Right cardiac atrium (tissue), 5 donors: ENCODE results near the gene MARK3. TPM values are rescaled to one million over a fixed set of nuclear protein-coding genes. Genes with fewer than 3 reads are reported as not detected.

ENCODE experiments used
- ATAC-seq, 2 donors: fragments of 200-7000 bp; cut with Tn5 transposase; one replicate each; pipeline versions ENCODE4 v1.8.0 to v1.9.1; 2020; ENCODE audit warnings: moderate library complexity in 2 of 2, mild to moderate bottlenecking in 1 of 2
- DNase-seq, 3 donors: peaks; one replicate each; pipeline ENCODE4 v3.0.0-alpha.2; 2020
- H3K27ac ChIP-seq: one replicate; pipeline ENCODE4 v1.5.1; 2013; ENCODE audit warnings: mild to moderate bottlenecking, low read length, control low read depth, moderate library complexity
- H3K27me3 ChIP-seq: one replicate; pipeline ENCODE4 v1.6.1; 2013; ENCODE audit not compliant: control insufficient read depth, insufficient read depth
- H3K4me1 ChIP-seq: one replicate; pipeline ENCODE4 v1.6.1; 2013; ENCODE audit warnings: low read length; ENCODE audit not compliant: control insufficient read depth, insufficient read depth
- H3K4me3 ChIP-seq: one replicate; pipeline ENCODE4 v1.5.1; 2013; ENCODE audit warnings: low read length, control low read depth
- H3K9me3 ChIP-seq: one replicate; pipeline ENCODE4 v1.6.1; 2013; ENCODE audit warnings: low read length; ENCODE audit not compliant: control insufficient read depth
- WGBS: extraction: QIAGEN DNeasy Blood & Tissue Kit; methylation state at CpG from one replicate; pipeline ENCODE4 v1.1.7; 2013; 5-methylcytosine and 5-hydroxymethylcytosine counted together
- intact Hi-C, 4 donors: fragments of 100-400 bp; cut with DNase I; formaldehyde crosslinking; loops; one replicate each; pipeline versions ENCODE4 v1.11.0 to v1.14.0; 2022 to 2023
- polyA plus RNA-seq: library from polyadenylated mRNA; stranded (reverse); fragments of 200-250 nt; gene quantifications from one replicate; pipeline ENCODE4 v1.2.3, GENCODE V29; 2013
- total RNA-seq, 4 donors: library from RNA; stranded (reverse); fragmentation: NEBNext Ultra II Directional; extraction: Animal tissue kit (Norgen Biotek cat#: 25700); gene quantifications; one replicate each; pipeline ENCODE4 v1.2.1, GENCODE V29; 2021
- donor health status: healthy with polysubstance abuse.
- donor health status: DM: no; HTN: yes; CAD: no.
- donor health status: DM: no; HTN: no; CAD: no.
- donor health status: DM: no; HTN: yes; CAD: no; lungs with severe emphysema.
- donor health status: DM: yes; HTN: yes; CAD: no.

The MARK3 gene
- total and polyA plus RNA-seq, 5 donors: 79.4 to 105 (median 92.9) TPM

DNA sequence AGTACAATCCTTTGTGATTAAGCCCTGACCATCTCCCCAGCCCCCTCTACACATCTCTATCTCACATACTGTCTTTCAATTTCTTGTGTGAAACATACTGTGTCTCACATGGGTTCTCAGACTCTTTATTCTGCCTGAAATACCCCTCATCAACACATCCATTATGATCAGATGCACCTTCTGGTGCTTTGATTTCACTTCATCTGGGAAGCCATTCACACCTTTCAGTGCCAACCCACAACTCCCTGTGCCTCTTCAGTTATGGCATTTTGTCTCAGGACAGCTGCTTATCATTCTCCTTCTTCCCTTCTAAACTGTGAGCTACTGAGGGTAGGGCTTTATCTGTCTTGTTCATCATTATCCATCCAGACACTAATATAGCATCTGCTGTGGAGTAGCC, 78.6 kb downstream of the MARK3 start:
- intact Hi-C loops: no loop called here
- H3K4me1 ChIP-seq: no peaks in the 10 kb centered on the region
- DNase-seq: no peak
- no peak for ATAC-seq
- no peak overlapping the region for H3K4me3 ChIP-seq
- no peaks in the 10 kb centered on the region for H3K9me3 ChIP-seq
- no peaks in the 10 kb centered on the region for H3K27me3 ChIP-seq
- H3K27ac ChIP-seq: no peak overlapping the region

DNA sequence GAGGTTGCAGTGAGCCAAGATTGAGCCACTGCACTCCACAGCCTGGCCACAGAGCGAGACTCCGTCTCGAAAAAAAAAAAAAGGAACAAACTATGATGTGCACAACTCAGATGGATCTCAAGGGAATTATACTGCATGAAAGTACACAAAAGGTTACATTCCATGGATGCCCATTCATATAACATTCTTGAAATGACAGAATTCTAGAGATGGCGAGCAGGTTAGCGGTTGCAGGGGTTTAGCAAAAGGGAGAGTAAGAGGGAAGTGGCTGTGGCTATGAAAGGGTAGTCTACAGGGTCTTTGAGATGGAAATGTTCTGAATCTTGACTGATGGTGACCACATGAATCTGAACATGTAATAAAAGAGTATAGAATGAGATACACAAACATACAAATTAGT, 87.7 kb downstream of the MARK3 start:
- DNase-seq (no peak), ATAC-seq (no peak)
- intact Hi-C loops: loop anchor here in 1 of 4 donors (10.0 kb wide), 1 partner anchor 128 kb away; no protein-coding TSS in a partner anchor
- Histone ChIP-seq H3K4me1 (no peaks in the 10 kb centered on the region), H3K9me3 (no peaks in the 10 kb centered on the region), H3K27ac (no peak overlapping the region), H3K27me3 (no peaks in the 10 kb centered on the region), H3K4me3 (no peak overlapping the region)
- 94% methylated on average over 5 of the region's 5 CpGs for WGBS

GRCh38 chr14:103474893-103475292, 89.7 kb downstream of the MARK3 start:
- Histone ChIP-seq H3K9me3 (no peaks in the 10 kb centered on the region), H3K27ac (no peak overlapping the region), H3K27me3 (no peaks in the 10 kb centered on the region), H3K4me3 (no peak overlapping the region), H3K4me1 (no peaks in the 10 kb centered on the region)
- WGBS: 90% methylated on average over 5 of the region's 5 CpGs
- intact Hi-C loops: loop anchor here in 1 of 4 donors (10.0 kb wide), 1 partner anchor 130 kb away; no protein-coding TSS in a partner anchor
- ATAC-seq (peak in 1 of 2 donors; percentile 41), DNase-seq (no peak)

GRCh38 chr14:103476065-103476464, 90.8 kb downstream of the MARK3 start:
- DNase-seq (no peak), ATAC-seq (no peak)
- intact Hi-C loops: loop anchor here in 1 of 4 donors (10.0 kb wide), 1 partner anchor 131 kb away; no protein-coding TSS in a partner anchor
- Histone ChIP-seq H3K27ac (no peak overlapping the region), H3K4me1 (no peaks in the 10 kb centered on the region), H3K4me3 (no peak overlapping the region), H3K9me3 (no peaks in the 10 kb centered on the region), H3K27me3 (no peaks in the 10 kb centered on the region)
- WGBS: 93% methylated on average over 3 of the region's 3 CpGs

DNA sequence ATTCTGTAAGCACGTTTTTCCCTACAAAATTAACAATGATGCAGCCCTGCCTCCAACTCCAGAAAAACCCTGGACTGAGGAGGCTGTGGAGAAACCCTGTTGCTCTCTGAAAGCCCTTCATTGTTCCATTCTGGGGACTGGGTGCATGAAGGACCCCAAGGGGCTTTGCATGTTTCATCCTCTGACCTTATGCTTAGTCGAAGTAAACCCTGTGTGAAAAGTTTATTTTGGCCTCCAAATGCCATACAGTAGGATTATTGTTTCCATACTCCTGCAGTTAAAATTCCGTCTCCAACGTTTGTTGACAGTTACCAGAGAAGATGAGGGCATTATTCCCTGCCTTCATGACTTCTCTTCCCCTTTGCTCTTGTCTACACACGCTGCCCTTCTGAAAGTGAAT, 91.4 kb downstream of the MARK3 start:
- H3K4me3 ChIP-seq: no peak overlapping the region
- H3K4me1 ChIP-seq: no peaks in the 10 kb centered on the region
- H3K27ac ChIP-seq: no peak overlapping the region
- DNase-seq (no peak), ATAC-seq (no peak)
- WGBS: 84% methylated on average over 5 of the region's 5 CpGs
- intact Hi-C loops: loop anchor here in 1 of 4 donors (10.0 kb wide), 1 partner anchor 132 kb away; no protein-coding TSS in a partner anchor
- H3K9me3 ChIP-seq: no peaks in the 10 kb centered on the region
- H3K27me3 ChIP-seq: no peaks in the 10 kb centered on the region

GRCh38 chr14:103480595-103480994, 95.4 kb downstream of the MARK3 start:
- no peak overlapping the region for H3K27ac ChIP-seq
- H3K9me3 ChIP-seq: no peaks in the 10 kb centered on the region
- H3K27me3 ChIP-seq: no peaks in the 10 kb centered on the region
- 68% methylated on average over 3 of the region's 3 CpGs for WGBS
- H3K4me1 ChIP-seq: no peaks in the 10 kb centered on the region
- H3K4me3 ChIP-seq: no peak overlapping the region
- ATAC-seq: no peak
- intact Hi-C loops: no loop called here
- DNase-seq: no peak

DNA sequence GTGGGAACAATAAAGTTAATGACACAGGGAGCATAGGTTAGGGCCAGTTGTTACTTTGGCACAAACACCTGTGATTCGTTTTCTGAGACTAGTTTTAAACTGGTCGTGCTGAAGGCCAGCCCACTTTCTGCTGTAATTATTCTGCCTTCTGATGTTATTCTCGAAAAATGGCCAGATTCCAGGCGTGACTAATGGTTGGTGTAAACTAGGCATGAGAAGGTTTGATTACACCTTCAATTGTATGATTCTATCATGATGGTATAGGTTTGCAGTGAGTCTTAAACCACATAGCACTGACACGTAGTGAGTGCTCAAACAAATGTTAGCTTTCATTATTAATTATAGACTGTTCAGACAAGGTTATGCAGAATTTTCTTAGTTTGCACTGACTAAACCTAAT, 98.4 kb downstream of the MARK3 start:
- H3K4me1 ChIP-seq: peaks cover 2% of the 10 kb centered on the region
- intact Hi-C loops: no loop called here
- no peak overlapping the region for H3K27ac ChIP-seq
- WGBS: 69% methylated on average over 5 of the region's 5 CpGs
- H3K9me3 ChIP-seq: no peaks in the 10 kb centered on the region
- DNase-seq (no peak), ATAC-seq (no peak)
- no peak overlapping the region for H3K4me3 ChIP-seq
- no peaks in the 10 kb centered on the region for H3K27me3 ChIP-seq

GRCh38 chr14:103485504-103485903, 100.3 kb downstream of the MARK3 start:
- Histone ChIP-seq H3K27ac (no peak overlapping the region), H3K4me1 (peaks cover 5% of the 10 kb centered on the region), H3K27me3 (no peaks in the 10 kb centered on the region), H3K4me3 (no peak overlapping the region), H3K9me3 (no peaks in the 10 kb centered on the region)
- 82% methylated on average over 2 of the region's 2 CpGs for WGBS
- ATAC-seq: no peak
- DNase-seq: no peak
- intact Hi-C loops: no loop called here

GRCh38 chr14:103488071-103488470, 102.9 kb downstream of the MARK3 start:
- Histone ChIP-seq H3K27ac (no peak overlapping the region), H3K27me3 (no peaks in the 10 kb centered on the region), H3K9me3 (no peaks in the 10 kb centered on the region), H3K4me3 (no peak overlapping the region), H3K4me1 (peaks cover 5% of the 10 kb centered on the region)
- intact Hi-C loops: no loop called here
- DNase-seq (no peak), ATAC-seq (no peak)
- 92% methylated on average over 6 of the region's 6 CpGs for WGBS

- DNase-seq (no peak), ATAC-seq (no peak)
- H3K27ac ChIP-seq: peak overlapping the region; percentile 27
- H3K4me3 ChIP-seq: no peak overlapping the region
- H3K4me1 ChIP-seq: peaks cover 5% of the 10 kb centered on the region
- H3K27me3 ChIP-seq: no peaks in the 10 kb centered on the region
- no peaks in the 10 kb centered on the region for H3K9me3 ChIP-seq
- 67% methylated on average over 2 of the region's 2 CpGs for WGBS
- intact Hi-C loops: no loop called here
These were observed 103.7 kb downstream of the MARK3 start for GRCh38 chr14:103488960-103489359.

DNA sequence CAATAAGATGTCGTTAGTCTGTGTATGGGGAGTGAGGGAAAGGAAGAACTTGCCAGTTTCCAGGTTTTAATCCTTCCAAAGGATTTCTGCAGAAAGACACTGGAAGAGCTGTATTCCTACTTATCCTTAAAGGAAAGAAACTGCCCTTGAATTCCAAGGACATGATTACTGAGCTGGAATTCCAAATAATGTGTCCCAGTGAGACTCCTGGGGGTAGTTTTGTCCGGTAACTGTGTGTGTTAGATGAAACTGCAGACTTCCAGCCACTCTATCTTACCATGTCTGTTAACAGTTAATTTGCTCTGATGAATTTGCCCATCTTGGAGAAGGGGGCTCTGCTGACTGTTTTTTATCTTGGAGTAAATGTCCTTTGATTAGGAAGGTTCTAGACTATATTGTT, 104.4 kb downstream of the MARK3 start:
- H3K4me3 ChIP-seq: no peak overlapping the region
- intact Hi-C loops: no loop called here
- DNase-seq (no peak), ATAC-seq (no peak)
- 88% methylated on average over 2 of the region's 2 CpGs for WGBS
- peak overlapping the region; percentile 27 for H3K27ac ChIP-seq
- peaks cover 5% of the 10 kb centered on the region for H3K4me1 ChIP-seq
- no peaks in the 10 kb centered on the region for H3K27me3 ChIP-seq
- no peaks in the 10 kb centered on the region for H3K9me3 ChIP-seq

GRCh38 chr14:103491691-103492090, 106.5 kb downstream of the MARK3 start:
- 92% methylated on average over 10 of the region's 10 CpGs for WGBS

More at GRCh38 chr14:103491691-103492090, 106.5 kb downstream of the MARK3 start:
- Histone ChIP-seq H3K9me3 (no peaks in the 10 kb centered on the region), H3K27ac (no peak overlapping the region), H3K4me3 (no peak overlapping the region), H3K4me1 (peaks cover 7% of the 10 kb centered on the region), H3K27me3 (no peaks in the 10 kb centered on the region)
- intact Hi-C loops: no loop called here
- DNase-seq: no peak
- ATAC-seq: no peak
